MCF 10A (cell line): Measurements from ENCODE around the gene CYTH1. TPM values are rescaled to one million over a fixed set of nuclear protein-coding genes. Genes with fewer than 3 reads are reported as not detected.

Experiments
- BruUV-seq: library from RNA; stranded (reverse); fragments of 400-500 nt; replicated peaks from 2 replicates; lab custom pipeline; 2021; lab: Mats Ljungman, UMichigan
- CTCF ChIA-PET: fragments of 300-600 bp; sonication (Branson Sonifier 250); formaldehyde crosslinking; extraction: SDS; loops from one replicate; lab custom pipeline; 2021; ENCODE audit warnings: antibody characterized with exemption, inconsistent platforms; lab: Yijun Ruan, JAX
- POLR2A ChIA-PET: fragments of 300-600, 350-650 bp; sonication (Branson Sonifier 250); formaldehyde crosslinking; extraction: SDS; loops from one replicate; lab custom pipeline; 2020; ENCODE audit warnings: antibody characterized with exemption, inconsistent platforms; lab: Yijun Ruan, JAX
- DNase-seq: peaks from one replicate; pipeline ENCODE4 v3.0.0-alpha.2; 2018; ENCODE audit not compliant: unreplicated experiment
- H3K27ac Mint-ChIP-seq: one replicate; pipeline ENCODE4 v1.8.0; 2022; ENCODE audit warnings: mild to moderate bottlenecking, low read depth, mixed read lengths; ENCODE audit not compliant: unreplicated experiment
- H3K27me3 Mint-ChIP-seq: one replicate; pipeline ENCODE4 v1.8.0; 2022; ENCODE audit warnings: mixed read lengths; ENCODE audit not compliant: insufficient read depth, unreplicated experiment
- H3K36me3 Mint-ChIP-seq: one replicate; pipeline ENCODE4 v1.8.0; 2022; ENCODE audit warnings: mild to moderate bottlenecking, moderate library complexity, mixed read lengths; ENCODE audit not compliant: insufficient read depth, unreplicated experiment
- H3K4me1 Mint-ChIP-seq: one replicate; pipeline ENCODE4 v1.8.0; 2022; ENCODE audit warnings: mixed read lengths; ENCODE audit not compliant: insufficient read depth, unreplicated experiment
- H3K4me3 Mint-ChIP-seq: one replicate; pipeline ENCODE4 v1.8.0; 2022; ENCODE audit warnings: mild to moderate bottlenecking, moderate library complexity, mixed read lengths; ENCODE audit not compliant: unreplicated experiment
- H3K9me3 Mint-ChIP-seq: one replicate; pipeline ENCODE4 v1.8.0; 2022; ENCODE audit warnings: mixed read lengths; ENCODE audit not compliant: unreplicated experiment
- intact Hi-C: fragments of 100-400 bp; cut with micrococcal nuclease; formaldehyde crosslinking; loops from 2 replicates; pipeline ENCODE4 v1.14.1; 2022
- total RNA-seq: library from RNA; stranded (reverse); gene quantifications from 2 replicates; pipeline ENCODE4 v1.2.3, GENCODE V29; 2022
- TF ChIP-seq, protein P1 (sequence below): fragments of 200-600 bp; IDR thresholded peaks from one replicate; pipeline ENCODE4 v1.8.0; 2022; ENCODE audit warnings: antibody characterized with exemption, mild to moderate bottlenecking; ENCODE audit not compliant: unreplicated experiment

Gene CYTH1
- total RNA-seq, 1 experiment from 2014 or later = 38.5 TPM

DNA sequence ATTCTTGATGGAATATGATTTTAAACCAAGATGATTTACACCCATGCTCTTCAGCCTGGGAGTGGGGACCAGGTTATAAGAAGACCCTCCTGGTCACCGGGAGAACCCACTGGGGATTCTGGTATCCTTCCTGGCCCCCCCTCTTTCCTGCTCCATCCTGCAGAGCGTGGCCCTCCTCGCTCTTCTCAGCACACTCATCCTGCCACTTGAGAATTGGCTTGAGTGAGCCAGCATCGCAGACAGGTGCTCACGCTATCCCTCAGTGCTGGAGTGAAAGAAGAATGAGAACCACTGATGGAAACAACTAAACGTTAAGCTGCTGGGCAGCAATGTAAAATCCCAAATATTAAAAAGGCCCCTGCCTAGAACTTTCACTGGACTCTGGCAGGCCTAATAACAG lies 98.0 kb downstream of the CYTH1 start:
- POLR2A ChIA-PET = no interaction called here
- H3K9me3 Mint-ChIP-seq = no peaks in the 10 kb centered on the region

DNA sequence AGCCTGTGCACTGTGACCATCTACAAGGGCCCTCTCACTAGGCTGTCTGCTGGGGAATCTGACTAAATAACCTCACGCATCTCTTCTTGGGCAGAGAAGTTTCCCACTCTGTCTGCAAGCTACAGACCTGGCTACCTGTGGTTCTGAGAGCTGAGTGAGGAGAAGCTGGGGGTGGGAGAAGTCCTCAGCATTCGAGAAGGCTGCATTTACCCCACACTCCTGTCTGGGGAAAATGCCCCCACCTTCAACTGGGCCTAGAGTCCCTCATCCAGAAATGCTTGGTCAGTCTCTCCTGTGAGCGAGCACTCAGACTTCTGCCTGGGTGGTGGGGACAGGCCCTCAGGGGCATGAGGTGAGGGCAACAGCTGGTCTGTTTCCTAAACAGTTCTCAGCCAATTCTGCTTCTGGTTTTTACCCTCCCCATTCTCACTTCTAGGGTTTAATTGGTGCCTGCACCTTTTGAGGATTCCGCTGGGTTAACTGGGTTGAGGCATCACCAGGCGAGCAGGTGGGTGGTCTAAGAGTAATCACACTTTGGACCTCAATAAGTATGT lies 98.6 kb downstream of the CYTH1 start:
- TF ChIP-seq, protein P1, sequence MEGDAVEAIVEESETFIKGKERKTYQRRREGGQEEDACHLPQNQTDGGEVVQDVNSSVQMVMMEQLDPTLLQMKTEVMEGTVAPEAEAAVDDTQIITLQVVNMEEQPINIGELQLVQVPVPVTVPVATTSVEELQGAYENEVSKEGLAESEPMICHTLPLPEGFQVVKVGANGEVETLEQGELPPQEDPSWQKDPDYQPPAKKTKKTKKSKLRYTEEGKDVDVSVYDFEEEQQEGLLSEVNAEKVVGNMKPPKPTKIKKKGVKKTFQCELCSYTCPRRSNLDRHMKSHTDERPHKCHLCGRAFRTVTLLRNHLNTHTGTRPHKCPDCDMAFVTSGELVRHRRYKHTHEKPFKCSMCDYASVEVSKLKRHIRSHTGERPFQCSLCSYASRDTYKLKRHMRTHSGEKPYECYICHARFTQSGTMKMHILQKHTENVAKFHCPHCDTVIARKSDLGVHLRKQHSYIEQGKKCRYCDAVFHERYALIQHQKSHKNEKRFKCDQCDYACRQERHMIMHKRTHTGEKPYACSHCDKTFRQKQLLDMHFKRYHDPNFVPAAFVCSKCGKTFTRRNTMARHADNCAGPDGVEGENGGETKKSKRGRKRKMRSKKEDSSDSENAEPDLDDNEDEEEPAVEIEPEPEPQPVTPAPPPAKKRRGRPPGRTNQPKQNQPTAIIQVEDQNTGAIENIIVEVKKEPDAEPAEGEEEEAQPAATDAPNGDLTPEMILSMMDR = no peak
- no peak overlapping the region for H3K27ac Mint-ChIP-seq
- H3K4me3 Mint-ChIP-seq = no peak overlapping the region
- H3K27me3 Mint-ChIP-seq = no peaks in the 10 kb centered on the region
- ChIA-PET CTCF (no interaction called here), POLR2A (no interaction called here)
- H3K9me3 Mint-ChIP-seq = no peaks in the 10 kb centered on the region
- DNase-seq = no peak
- H3K36me3 Mint-ChIP-seq = peaks cover 47% of the 10 kb centered on the region
- no TSS peak for BruUV-seq
- intact Hi-C loops = no loop called here
- H3K4me1 Mint-ChIP-seq = peaks cover 43% of the 10 kb centered on the region

More for the DNA sequence above, 98.0 kb downstream of the CYTH1 start:
- peaks cover 47% of the 10 kb centered on the region for H3K36me3 Mint-ChIP-seq
- no peak overlapping the region for H3K27ac Mint-ChIP-seq
- CTCF ChIA-PET = no interaction called here
- intact Hi-C loops = no loop called here
- DNase-seq = no peak
- H3K4me3 Mint-ChIP-seq = no peak overlapping the region
- H3K4me1 Mint-ChIP-seq = peaks cover 38% of the 10 kb centered on the region
- TF ChIP-seq, protein P1 = no peak
- BruUV-seq = no TSS peak
- no peaks in the 10 kb centered on the region for H3K27me3 Mint-ChIP-seq

- peaks cover 43% of the 10 kb centered on the region for H3K4me1 Mint-ChIP-seq
- H3K4me3 Mint-ChIP-seq = no peak overlapping the region
- no TSS peak for BruUV-seq
- ChIA-PET POLR2A (no interaction called here), CTCF (interaction anchor here (1.0 kb wide), 1 partner anchor 26 kb away, joined by 6 read pairs; no protein-coding TSS in a partner anchor)
- no peaks in the 10 kb centered on the region for H3K27me3 Mint-ChIP-seq
- peaks cover 48% of the 10 kb centered on the region for H3K36me3 Mint-ChIP-seq
- peak overlapping the region; percentile 90 for H3K27ac Mint-ChIP-seq
- H3K9me3 Mint-ChIP-seq = no peaks in the 10 kb centered on the region
- DNase-seq = no peak
- intact Hi-C loops = no loop called here
- TF ChIP-seq, protein P1 = no peak
These were observed 99.7 kb downstream of the CYTH1 start for GRCh38 chr17:78682363-78682762.

DNA sequence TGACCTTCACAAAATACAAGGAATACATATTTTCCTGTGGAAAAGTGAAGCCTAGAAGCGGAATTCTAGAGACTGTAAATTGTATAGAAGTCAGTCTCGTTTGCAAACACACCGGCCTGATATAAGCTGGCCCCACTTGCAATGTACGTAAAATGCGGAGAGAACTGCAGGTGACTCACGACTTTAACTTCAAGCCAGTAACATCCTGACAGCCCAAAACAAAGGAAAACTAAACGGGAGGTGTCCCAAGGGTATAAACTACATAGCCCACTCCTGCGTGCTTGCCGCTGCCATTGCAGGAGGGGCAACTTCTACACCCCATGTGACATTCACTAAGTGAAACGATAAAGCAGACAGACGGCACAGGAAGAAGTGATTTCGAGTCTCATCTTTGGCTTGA lies 101.6 kb downstream of the CYTH1 start:
- H3K27me3 Mint-ChIP-seq = no peaks in the 10 kb centered on the region
- peak overlapping the region; percentile 90 for H3K27ac Mint-ChIP-seq
- ChIA-PET POLR2A (interaction anchor here (0.7 to 1.4 kb wide), 10 partner anchors 9 to 183 kb away, joined by 3 to 6 read pairs (median 4); no protein-coding TSS in a partner anchor), CTCF (interaction anchor here (0.5 to 1.5 kb wide), 5 partner anchors 28 to 1969 kb away, joined by 3 to 6 read pairs (median 3); no protein-coding TSS in a partner anchor)
- TF ChIP-seq, protein P1 = no peak
- intact Hi-C loops = no loop called here
- no peaks in the 10 kb centered on the region for H3K9me3 Mint-ChIP-seq
- peak; percentile 64 for DNase-seq
- BruUV-seq = TSS peak; percentile 64
- H3K4me3 Mint-ChIP-seq = peak overlapping the region; percentile 67
- H3K36me3 Mint-ChIP-seq = peaks cover 45% of the 10 kb centered on the region
- H3K4me1 Mint-ChIP-seq = peaks cover 43% of the 10 kb centered on the region
